Astrocyte (in vitro differentiated cells and primary cell): Measurements from ENCODE around the gene COX8C.

Experiments
- EZH2 ChIP-seq: IDR thresholded peaks from 2 replicates; pipeline ENCODE4 v1.6.1; 2012; ENCODE audit warnings: mild to moderate bottlenecking, low read length, inconsistent platforms; ENCODE audit not compliant: insufficient read depth
- TF ChIP-seq, protein P1 (sequence below): IDR thresholded peaks from 2 replicates; pipeline ENCODE4 v1.5.1; 2011; ENCODE audit warnings: low read depth, mild to moderate bottlenecking, inconsistent platforms, low read length, moderate library complexity; ENCODE audit not compliant: insufficient read depth

DNA sequence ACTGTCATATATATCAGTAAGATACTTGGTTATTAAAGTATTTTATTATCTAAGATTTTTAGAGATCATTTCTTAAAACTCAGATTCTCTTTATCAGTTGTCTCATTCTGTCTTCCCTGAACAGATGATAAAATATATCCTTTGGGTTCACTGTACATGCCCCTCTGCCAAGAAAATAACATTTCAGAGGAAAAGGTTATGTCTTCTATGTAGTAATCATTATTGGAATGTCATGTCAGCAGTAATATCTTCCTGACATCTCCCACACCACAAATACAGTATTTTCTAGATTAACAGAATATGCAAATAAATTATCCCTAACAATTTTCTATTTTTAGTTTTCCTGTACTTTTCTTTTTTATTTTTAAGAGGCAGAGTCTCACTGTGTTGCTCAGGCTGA lies 40.2 kb upstream of the COX8C start:
- TF ChIP-seq, protein P1, sequence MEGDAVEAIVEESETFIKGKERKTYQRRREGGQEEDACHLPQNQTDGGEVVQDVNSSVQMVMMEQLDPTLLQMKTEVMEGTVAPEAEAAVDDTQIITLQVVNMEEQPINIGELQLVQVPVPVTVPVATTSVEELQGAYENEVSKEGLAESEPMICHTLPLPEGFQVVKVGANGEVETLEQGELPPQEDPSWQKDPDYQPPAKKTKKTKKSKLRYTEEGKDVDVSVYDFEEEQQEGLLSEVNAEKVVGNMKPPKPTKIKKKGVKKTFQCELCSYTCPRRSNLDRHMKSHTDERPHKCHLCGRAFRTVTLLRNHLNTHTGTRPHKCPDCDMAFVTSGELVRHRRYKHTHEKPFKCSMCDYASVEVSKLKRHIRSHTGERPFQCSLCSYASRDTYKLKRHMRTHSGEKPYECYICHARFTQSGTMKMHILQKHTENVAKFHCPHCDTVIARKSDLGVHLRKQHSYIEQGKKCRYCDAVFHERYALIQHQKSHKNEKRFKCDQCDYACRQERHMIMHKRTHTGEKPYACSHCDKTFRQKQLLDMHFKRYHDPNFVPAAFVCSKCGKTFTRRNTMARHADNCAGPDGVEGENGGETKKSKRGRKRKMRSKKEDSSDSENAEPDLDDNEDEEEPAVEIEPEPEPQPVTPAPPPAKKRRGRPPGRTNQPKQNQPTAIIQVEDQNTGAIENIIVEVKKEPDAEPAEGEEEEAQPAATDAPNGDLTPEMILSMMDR = no peak
- TF ChIP-seq EZH2 = no peak
